Ovary (tissue), 9 donors: Measurements from ENCODE around the gene COG3. TPM values are rescaled to one million over a fixed set of nuclear protein-coding genes. Genes with fewer than 3 reads are reported as not detected.

Experiments
- DNase-seq, 5 donors: peaks; one replicate each; pipeline ENCODE4 v3.0.0-alpha.2; 2019 to 2020
- H3K27ac ChIP-seq, 2 donors: fragments of 200-600 bp; one replicate each; pipeline versions ENCODE4 v1.5.1 to v1.8.0; 2019 to 2022
- H3K27me3 ChIP-seq: fragments of 200-600 bp; one replicate; pipeline ENCODE4 v1.8.0; 2022
- H3K36me3 ChIP-seq: fragments of 200-600 bp; sonication (generic); one replicate; pipeline ENCODE4 v1.5.1; 2019
- H3K4me1 ChIP-seq: one replicate; pipeline ENCODE4 v1.8.1; 2013; ENCODE audit warnings: mild to moderate bottlenecking, moderate library complexity; ENCODE audit not compliant: insufficient read depth
- H3K4me3 ChIP-seq: fragments of 200-600 bp; sonication (generic); one replicate; pipeline ENCODE4 v1.5.1; 2017
- H3K9me3 ChIP-seq, 2 donors: fragments of 200-600 bp in 1 of 2; sonication (generic) in 1 of 2; one replicate each; pipeline versions ENCODE4 v1.5.1 to v1.8.1; 2013 to 2019; ENCODE audit warnings: mild to moderate bottlenecking in 1 of 2, moderate library complexity in 1 of 2
- EP300 ChIP-seq: sonication (generic); formaldehyde crosslinking; IDR thresholded peaks from one replicate; pipeline ENCODE4 v1.6.1; 2017; ENCODE audit warnings: antibody characterized with exemption
- POLR2A ChIP-seq: fragments of 450-650 bp; IDR thresholded peaks from one replicate; pipeline ENCODE4 v1.6.1; 2017; ENCODE audit warnings: antibody characterized with exemption, mild to moderate bottlenecking, moderate library complexity
- WGBS, 3 donors: extraction: QIAGEN DNeasy Blood & Tissue Kit in 1 of 3; methylation state at CpG; one replicate each; pipeline versions ENCODE4 v1.1.5 to v1.1.7; 2013 to 2017; 5-methylcytosine and 5-hydroxymethylcytosine counted together
- intact Hi-C, 4 donors: fragments of 100-400 bp; cut with DNase I; formaldehyde crosslinking; loops; one replicate each; pipeline versions ENCODE4 v1.11.0 to v1.15.1; 2022 to 2023
- polyA plus RNA-seq, 2 donors: library from polyadenylated mRNA; stranded (reverse); fragments of 200-250 nt in 1 of 2; fragments of 350-450 nt in 1 of 2; fragmentation: Illumina TruSeq in 1 of 2; extraction: RNeasy Lipid Tissue Mini Kit (QIAGEN cat#74804) in 1 of 2; gene quantifications; one replicate each; pipeline ENCODE4 v1.2.3, GENCODE V29; 2013 to 2014
- total RNA-seq, 7 donors: library from RNA; depleted of rRNA in 2 of 7; stranded (reverse); fragments of >200 nt in 2 of 7; fragmentation: NEBNext Ultra II Directional in 3 of 7; extraction: Animal tissue kit (Norgen Biotek cat#: 25700) in 3 of 7; gene quantifications; one replicate each; pipeline versions ENCODE4 v1.1.0 to v1.2.4, GENCODE V29; 2016 to 2023
- TF ChIP-seq, protein P1 (sequence below), 3 donors: fragments of 450-650 bp in 2 of 3; fragments of 200-600 bp in 1 of 3; IDR thresholded peaks; one replicate each; pipeline versions ENCODE4 v1.5.1 to v1.8.0; 2016 to 2022; ENCODE audit warnings: antibody characterized with exemption in 3 of 3, mild to moderate bottlenecking in 1 of 3
- donor health status: DM: no; HTN: no; CAD: no; lungs with moderate emphysema.
- donor health status: DM: no; HTN: no; CAD: no.
- donor health status: Bipolar disorder and iron deficiency.
- donor health status: DM: yes; HTN: yes; CAD: no.
- donor health status: DM: no; HTN: no; CAD: no.
- donor health status: DM: yes; HTN: yes; CAD: no.

Gene COG3
- total and polyA plus RNA-seq, 9 donors: 17.1 to 37.3 (median 26.9) TPM

DNA sequence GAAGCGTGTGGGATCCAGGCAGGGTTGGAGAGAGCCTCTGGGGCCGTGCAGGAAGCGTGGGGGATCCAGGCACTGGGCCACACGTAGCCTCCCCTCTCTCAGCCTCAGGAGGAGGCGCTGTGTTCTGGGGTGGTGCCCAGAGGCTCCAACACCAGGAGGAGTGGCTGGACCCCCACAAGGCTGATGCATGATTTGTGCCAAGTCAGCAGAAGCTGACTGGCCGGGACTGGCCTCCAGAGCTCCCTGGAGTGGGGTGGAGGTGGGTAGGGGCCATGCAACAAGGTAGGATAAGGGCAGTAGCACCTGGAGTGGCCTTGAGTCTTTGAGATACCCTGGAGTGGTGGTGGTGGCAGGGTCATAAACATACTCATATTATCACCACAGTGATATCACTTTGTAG, 75.5 kb downstream of the COG3 start:
- Histone ChIP-seq H3K27me3 (no peaks in the 10 kb centered on the region), H3K9me3 (no peaks in the 10 kb centered on the region), H3K4me1 (no peaks in the 10 kb centered on the region), H3K27ac (no peak overlapping the region), H3K4me3 (no peak overlapping the region), H3K36me3 (no peaks in the 10 kb centered on the region)
- 62 to 75% (median 69%) methylated on average over 6 of the region's 6 CpGs for WGBS, 3 donors
- DNase-seq: no peak
- intact Hi-C loops: no loop called here
- TF ChIP-seq EP300 (no peak), POLR2A (no peak)
- TF ChIP-seq, protein P1, sequence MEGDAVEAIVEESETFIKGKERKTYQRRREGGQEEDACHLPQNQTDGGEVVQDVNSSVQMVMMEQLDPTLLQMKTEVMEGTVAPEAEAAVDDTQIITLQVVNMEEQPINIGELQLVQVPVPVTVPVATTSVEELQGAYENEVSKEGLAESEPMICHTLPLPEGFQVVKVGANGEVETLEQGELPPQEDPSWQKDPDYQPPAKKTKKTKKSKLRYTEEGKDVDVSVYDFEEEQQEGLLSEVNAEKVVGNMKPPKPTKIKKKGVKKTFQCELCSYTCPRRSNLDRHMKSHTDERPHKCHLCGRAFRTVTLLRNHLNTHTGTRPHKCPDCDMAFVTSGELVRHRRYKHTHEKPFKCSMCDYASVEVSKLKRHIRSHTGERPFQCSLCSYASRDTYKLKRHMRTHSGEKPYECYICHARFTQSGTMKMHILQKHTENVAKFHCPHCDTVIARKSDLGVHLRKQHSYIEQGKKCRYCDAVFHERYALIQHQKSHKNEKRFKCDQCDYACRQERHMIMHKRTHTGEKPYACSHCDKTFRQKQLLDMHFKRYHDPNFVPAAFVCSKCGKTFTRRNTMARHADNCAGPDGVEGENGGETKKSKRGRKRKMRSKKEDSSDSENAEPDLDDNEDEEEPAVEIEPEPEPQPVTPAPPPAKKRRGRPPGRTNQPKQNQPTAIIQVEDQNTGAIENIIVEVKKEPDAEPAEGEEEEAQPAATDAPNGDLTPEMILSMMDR (IDR thresholded peaks at IDR 0.05): no peak

DNA sequence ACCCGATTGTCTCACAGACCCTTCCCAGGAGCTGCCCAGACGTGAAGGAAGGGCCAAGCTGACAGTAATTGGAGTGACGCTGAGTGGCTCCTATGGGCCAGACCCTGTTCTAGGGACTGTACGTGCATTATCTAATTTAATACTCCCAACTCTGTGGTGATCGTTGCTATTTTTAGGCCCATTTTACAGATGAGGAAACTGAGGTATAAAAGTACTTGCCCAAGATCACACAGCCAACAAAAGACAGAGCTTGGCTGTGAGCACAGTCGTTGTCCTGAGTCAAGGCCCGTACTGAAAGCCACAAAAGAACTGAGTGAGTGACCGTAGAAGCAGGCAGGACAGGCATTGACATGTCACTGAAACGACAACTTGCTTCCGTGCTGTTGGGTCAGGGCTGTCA, 76.1 kb downstream of the COG3 start:
- H3K27me3 ChIP-seq: no peaks in the 10 kb centered on the region
- H3K4me1 ChIP-seq: no peaks in the 10 kb centered on the region
- H3K9me3 ChIP-seq: no peaks in the 10 kb centered on the region
- TF ChIP-seq, protein P1 (IDR thresholded peaks at IDR 0.05): no peak
- TF ChIP-seq EP300 (no peak), POLR2A (no peak)
- H3K36me3 ChIP-seq: no peaks in the 10 kb centered on the region
- intact Hi-C loops: no loop called here
- no peak for DNase-seq
- WGBS, 3 donors: 92 to 94% (median 92%) methylated on average over 10 of the region's 10 CpGs
- H3K27ac ChIP-seq: no peak overlapping the region
- no peak overlapping the region for H3K4me3 ChIP-seq

DNA sequence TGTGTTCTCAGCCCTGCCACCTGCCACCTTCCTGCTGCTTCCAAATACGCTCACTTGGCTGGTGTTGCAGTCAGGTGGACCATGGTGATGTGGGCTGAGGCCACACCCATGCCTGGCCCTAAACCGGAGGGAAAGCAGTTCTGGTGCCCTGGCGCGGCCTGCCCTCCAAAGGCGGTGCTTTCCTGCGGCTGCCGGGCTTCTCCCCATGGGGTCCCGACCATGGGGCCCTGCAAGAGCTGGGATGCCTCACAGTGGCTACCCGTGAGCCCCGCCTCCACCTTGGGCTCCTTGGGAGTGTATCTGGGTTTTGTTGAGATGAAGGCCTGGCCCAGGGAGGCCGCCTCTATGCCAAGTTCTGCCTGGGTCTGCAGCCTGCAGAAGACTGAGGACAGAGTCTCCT, 77.1 kb downstream of the COG3 start:
- H3K4me1 ChIP-seq: no peaks in the 10 kb centered on the region
- H3K27me3 ChIP-seq: no peaks in the 10 kb centered on the region
- no peaks in the 10 kb centered on the region for H3K9me3 ChIP-seq
- H3K36me3 ChIP-seq: no peaks in the 10 kb centered on the region
- H3K4me3 ChIP-seq: no peak overlapping the region
- 88 to 90% (median 89%) methylated on average over 10 to 11 of the region's 11 CpGs for WGBS, 3 donors
- DNase-seq: no peak
- TF ChIP-seq POLR2A: no peak
- TF ChIP-seq EP300: no peak
- TF ChIP-seq, protein P1 (IDR thresholded peaks at IDR 0.05): no peak
- H3K27ac ChIP-seq: no peak overlapping the region
- intact Hi-C loops: no loop called here

DNA sequence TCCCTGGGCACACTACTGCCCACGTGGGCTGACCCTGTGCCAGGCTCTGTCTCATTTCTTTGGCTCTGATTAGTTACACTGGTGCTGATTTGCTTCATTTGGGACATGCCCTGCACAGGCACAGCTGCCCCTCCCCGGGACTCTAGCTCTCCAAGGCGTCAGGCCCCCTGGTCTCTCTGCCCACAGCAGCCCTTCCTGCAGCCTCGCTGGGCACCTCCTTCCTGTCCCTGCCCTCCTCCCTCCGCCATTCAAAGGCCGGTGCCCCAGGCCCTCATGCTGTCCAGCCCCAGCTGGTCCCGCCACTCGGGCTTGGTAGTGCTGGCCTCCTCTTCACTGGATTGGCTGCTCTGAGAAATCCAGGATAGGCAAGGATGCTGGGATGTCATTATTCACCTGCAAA, 77.7 kb downstream of the COG3 start:
- no peak for TF ChIP-seq EP300
- no peak for TF ChIP-seq POLR2A
- TF ChIP-seq, protein P1 (IDR thresholded peaks at IDR 0.05): no peak
- no peaks in the 10 kb centered on the region for H3K27me3 ChIP-seq
- H3K27ac ChIP-seq: no peak overlapping the region
- intact Hi-C loops: no loop called here
- H3K4me3 ChIP-seq: no peak overlapping the region
- no peaks in the 10 kb centered on the region for H3K4me1 ChIP-seq
- no peaks in the 10 kb centered on the region for H3K36me3 ChIP-seq
- no peak for DNase-seq
- 78 to 90% (median 84%) methylated on average over 8 of the region's 8 CpGs for WGBS, 3 donors
- no peaks in the 10 kb centered on the region for H3K9me3 ChIP-seq

DNA sequence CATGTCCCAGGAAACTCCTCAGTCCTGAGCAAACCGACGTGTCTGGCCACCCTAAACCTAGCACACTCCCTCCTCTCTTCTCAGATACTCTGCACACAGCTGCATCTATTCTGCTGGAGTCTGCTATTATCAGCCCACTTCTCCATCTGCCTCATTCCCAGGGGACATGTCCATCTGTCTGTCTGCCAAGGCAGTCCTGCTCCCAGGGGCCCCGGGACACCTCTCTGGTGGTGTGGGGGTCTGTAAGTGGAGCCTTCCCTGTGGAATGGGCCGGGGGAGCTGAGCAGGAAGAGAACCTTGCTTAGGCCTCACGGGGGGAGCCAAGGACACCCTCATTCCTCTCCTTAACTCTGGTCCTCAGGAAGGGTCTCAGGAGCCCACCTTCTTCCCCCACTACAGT, 78.1 kb downstream of the COG3 start:
- TF ChIP-seq, protein P1 (IDR thresholded peaks at IDR 0.05): no peak
- TF ChIP-seq EP300: no peak
- no peak for TF ChIP-seq POLR2A
- no peak for DNase-seq
- Histone ChIP-seq H3K27me3 (no peaks in the 10 kb centered on the region), H3K27ac (no peak overlapping the region), H3K36me3 (no peaks in the 10 kb centered on the region), H3K9me3 (no peaks in the 10 kb centered on the region), H3K4me1 (no peaks in the 10 kb centered on the region), H3K4me3 (no peak overlapping the region)
- WGBS, 3 donors: 81 to 87% (median 83%) methylated on average over 5 of the region's 5 CpGs
- intact Hi-C loops: no loop called here
